HG03064 (cell line): ENCODE data around the gene TACC3.

Source experiments
- ATAC-seq: cut with Tn5 transposase; IDR thresholded peaks from one replicate; pipeline ENCODE4 v1.9.1; 2021; ENCODE audit warnings: low read depth; ENCODE audit not compliant: unreplicated experiment

TACC3 gene

GRCh38 chr4:1769692-1770091 is 48.4 kb downstream of the TACC3 start:
- ATAC-seq = no peak

- no peak for ATAC-seq
These were observed 48.9 kb downstream of the TACC3 start for GRCh38 chr4:1770245-1770644.

GRCh38 chr4:1770791-1771231 is 49.5 kb downstream of the TACC3 start:
- ATAC-seq = no peak

GRCh38 chr4:1771555-1772305 is 50.4 kb downstream of the TACC3 start:
- no peak for ATAC-seq

- ATAC-seq = no peak
These were observed 51.7 kb downstream of the TACC3 start for GRCh38 chr4:1772853-1773538.

GRCh38 chr4:1773754-1774153 is 52.4 kb downstream of the TACC3 start:
- ATAC-seq = no peak

GRCh38 chr4:1775731-1776500 is 54.6 kb downstream of the TACC3 start:
- ATAC-seq = no peak

- no peak for ATAC-seq
These were observed 55.3 kb downstream of the TACC3 start for GRCh38 chr4:1776521-1777161.

GRCh38 chr4:1777822-1778641 is 56.7 kb downstream of the TACC3 start:
- no peak for ATAC-seq

- ATAC-seq = no peak
These were observed 57.5 kb downstream of the TACC3 start for GRCh38 chr4:1778642-1779392.

GRCh38 chr4:1779588-1780382 is 58.5 kb downstream of the TACC3 start:
- no peak for ATAC-seq

GRCh38 chr4:1780435-1780834 is 59.1 kb downstream of the TACC3 start:
- no peak for ATAC-seq

- no peak for ATAC-seq
These were observed 61.7 kb downstream of the TACC3 start for GRCh38 chr4:1783015-1783414.

GRCh38 chr4:1783970-1784369 is 62.6 kb downstream of the TACC3 start:
- ATAC-seq = no peak

GRCh38 chr4:1784395-1784788 is 63.1 kb downstream of the TACC3 start:
- no peak for ATAC-seq

GRCh38 chr4:1784789-1785591 is 63.7 kb downstream of the TACC3 start:
- no peak for ATAC-seq

GRCh38 chr4:1785592-1785991 is 64.3 kb downstream of the TACC3 start:
- ATAC-seq = no peak
